Inflammatory macrophage treated with lipopolysaccharide for 4 hours (primary cell): ENCODE data around the gene EBF3.

Experiments used
- DNase-seq: peaks from one replicate; pipeline ENCODE4 v3.0.0-alpha.2; 2020

Gene EBF3

DNA sequence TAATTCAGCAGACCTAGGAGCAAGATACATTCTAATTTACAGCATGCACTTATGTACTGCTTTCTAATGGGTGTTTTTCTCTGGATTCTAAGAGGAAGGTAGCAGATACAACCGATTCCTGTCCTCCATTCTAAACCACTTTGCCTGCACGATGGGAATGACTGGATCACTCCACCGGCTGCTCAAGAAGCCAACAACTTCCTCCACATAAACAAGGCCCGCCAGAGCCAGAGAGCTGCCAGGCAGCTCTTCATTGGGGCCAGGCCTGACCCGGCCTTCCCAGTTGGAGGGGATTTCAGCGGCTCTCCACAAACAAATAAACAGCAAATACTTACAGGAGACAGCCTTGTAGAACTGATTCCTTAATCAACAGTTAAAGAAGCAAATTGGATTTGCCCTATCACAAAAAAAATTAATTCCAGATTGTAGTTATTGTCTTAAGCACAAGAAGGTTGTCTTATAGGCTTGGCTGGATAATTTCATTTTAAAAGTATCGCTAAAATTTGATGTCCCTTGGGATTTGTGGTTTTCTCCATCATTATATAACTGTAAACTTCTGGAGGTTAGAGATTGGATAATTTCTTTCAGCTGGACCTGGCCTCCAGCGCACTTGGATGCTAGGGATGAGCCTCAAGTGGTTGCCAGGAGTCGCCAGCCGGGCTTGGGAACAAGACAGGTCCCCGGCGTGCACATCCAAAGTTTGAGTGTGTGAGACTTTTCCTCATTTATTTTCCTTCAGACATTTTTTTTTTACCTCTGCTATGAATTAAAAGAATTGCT, 20.9 kb downstream of the EBF3 start:
- no peak for DNase-seq

DNA sequence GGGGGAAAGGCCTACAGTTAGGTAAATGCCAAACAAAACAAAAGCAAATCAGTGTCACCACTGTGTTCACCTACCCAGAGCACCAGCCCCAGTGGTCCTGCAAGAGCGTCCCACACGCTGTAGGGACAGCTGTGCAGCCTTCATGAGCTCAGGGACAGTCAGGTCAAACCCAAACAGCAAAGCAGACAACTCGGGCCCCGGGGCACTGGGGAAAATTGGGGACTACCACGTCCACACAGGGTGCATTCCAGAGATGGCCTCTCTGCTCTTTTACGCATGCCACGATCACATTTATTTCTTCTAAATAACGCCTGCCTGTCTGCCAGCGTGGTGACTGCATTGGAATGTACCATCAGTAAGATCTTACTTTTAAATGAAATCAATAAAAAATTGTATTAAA, 21.7 kb downstream of the EBF3 start:
- DNase-seq: no peak

DNA sequence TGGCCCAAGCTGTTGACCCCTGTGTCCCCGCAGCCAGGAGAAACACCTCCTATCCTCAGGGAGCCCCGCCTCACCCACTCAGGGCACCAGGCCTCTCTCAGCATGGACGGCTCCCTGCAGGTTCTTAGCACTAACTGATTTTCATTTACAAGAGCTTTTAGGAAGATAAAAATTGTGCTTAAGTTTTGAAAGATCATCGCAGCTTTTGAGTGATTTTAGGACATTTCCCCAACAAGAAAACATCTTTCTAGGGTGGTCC, 22.1 kb downstream of the EBF3 start:
- DNase-seq: no peak

GRCh38 chr10:129941199-129942018, 22.7 kb downstream of the EBF3 start:
- no peak for DNase-seq

- no peak for DNase-seq
Observed at GRCh38 chr10:129940617-129941198, 23.4 kb downstream of the EBF3 start.

DNA sequence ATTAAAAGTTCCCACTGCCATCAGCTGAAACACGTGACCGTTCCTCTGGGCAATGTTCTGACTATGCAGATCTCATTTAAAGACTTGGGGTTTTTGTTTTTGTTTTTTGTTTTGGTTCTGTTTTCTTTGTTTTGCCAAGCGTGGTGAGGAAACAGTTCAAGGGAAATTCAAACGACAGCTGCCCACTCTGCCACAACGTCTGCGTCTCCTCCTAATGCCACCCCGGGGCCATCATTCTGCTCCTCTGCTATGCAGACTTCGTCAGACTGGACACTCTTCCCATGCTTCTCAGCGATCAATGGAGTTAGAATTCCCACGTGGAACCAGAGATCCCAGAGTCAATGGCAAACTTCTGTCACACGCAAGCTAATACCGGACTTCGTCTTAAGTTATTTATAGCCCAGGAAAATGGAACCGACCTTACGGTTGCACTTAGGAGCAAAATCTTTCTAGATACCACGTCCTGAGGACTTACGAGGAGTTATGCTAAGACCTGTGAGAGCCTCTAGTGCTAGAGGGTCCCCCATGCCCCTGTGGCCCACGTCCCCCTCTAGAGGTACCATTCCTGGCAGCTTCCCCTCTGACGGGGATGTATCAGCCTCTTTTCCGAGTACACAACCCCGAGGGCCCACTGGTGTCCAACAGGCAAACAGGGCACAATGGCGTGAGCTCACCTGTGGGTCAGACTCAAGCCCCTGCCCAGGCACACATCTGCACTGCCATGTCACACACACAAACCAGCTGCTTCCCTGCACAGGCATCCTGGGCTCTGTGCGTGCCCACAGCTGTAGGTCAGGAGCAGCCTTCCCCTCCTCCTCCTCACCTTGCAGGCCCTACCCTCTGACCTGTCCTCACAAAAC, 24.4 kb downstream of the EBF3 start:
- no peak for DNase-seq

GRCh38 chr10:129938460-129938859, 25.6 kb downstream of the EBF3 start:
- no peak for DNase-seq

GRCh38 chr10:129937351-129937751, 26.7 kb downstream of the EBF3 start:
- DNase-seq: no peak

DNA sequence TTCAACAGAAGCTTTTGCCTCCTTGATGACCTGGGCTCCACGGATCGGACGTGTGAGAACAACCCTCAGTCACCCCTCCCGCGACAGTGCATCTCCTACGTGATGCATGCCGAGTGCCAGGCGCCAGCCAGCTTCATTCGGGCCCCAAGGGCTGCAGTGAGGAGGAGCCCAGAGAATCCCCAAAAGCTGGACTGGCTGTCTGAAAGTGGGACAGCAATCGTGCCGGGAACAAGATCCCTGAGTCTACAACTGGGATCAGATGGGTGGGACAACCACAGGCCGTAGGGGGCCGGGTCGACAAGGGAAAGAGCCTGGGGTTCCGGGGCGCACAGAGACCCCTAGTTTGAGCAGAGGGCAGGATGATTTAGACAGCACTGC, 27.2 kb downstream of the EBF3 start:
- no peak for DNase-seq

DNA sequence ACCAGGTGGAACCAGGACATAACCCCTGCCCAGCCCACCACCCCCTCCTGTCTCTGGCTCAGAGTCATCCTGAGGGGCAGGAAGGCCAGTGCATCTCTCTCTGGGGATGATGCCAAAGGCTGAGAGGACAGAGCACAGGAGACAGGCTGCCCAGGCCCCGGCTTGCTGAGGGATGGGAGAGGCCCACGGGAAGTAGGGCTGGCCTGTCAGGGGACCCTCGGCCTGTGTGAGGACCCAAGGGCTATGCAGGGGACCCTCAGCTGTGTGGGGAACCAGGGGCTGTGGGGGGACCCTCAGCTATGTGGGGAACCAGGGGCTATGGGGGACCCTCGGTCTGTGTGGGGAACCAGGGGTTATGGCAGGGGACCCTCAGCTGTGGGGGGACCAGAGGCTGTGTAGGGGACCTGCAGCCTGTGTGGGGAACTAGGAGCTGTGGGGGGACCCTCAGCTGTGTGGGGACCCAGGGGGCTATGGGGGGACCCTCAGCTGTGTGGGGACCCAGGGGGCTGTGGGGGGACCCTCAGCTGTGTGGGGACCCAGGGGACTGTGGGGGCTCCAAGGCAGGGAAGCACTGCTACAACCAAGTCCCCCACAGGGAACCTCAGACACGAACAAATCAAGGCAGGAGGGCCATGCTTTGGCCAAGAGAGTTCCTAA, 27.7 kb downstream of the EBF3 start:
- DNase-seq: no peak

GRCh38 chr10:129935867-129936152, 28.3 kb downstream of the EBF3 start:
- DNase-seq: no peak

GRCh38 chr10:129935102-129935866, 28.8 kb downstream of the EBF3 start:
- no peak for DNase-seq

DNA sequence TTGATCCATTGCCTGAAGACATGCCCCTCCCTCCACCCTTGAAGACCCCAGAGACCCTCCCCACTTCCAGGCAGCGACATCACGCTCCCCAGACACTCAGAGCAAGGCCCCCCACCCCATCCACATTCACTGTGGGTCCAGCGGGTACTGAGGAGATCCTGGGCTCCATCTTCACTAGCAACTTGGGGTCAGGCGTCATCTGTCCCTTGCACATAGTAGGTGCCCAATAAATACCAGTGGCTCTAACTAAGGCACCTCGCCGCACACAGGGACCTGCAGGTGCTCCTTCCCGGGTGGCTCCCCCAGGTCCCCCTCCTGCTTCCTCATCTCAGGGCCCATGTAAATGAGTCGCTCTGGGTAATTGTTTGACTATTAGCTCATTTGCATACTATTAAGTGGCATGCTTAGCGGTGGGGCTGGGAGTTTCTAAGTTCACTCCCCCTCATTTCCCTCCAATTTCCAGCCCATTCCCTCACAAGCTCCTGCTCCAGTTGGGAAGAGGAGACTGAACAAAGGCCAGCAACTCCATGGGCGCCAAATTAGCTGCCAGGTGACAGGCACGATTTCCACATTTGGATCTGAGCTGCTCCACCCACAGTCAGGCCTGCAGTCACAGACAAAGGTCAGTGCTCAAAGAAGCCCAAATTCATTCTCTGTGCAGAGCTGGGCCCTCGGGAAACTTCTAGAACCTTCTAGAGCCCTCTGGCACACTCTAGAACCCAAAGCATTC, 29.7 kb downstream of the EBF3 start:
- no peak for DNase-seq

DNA sequence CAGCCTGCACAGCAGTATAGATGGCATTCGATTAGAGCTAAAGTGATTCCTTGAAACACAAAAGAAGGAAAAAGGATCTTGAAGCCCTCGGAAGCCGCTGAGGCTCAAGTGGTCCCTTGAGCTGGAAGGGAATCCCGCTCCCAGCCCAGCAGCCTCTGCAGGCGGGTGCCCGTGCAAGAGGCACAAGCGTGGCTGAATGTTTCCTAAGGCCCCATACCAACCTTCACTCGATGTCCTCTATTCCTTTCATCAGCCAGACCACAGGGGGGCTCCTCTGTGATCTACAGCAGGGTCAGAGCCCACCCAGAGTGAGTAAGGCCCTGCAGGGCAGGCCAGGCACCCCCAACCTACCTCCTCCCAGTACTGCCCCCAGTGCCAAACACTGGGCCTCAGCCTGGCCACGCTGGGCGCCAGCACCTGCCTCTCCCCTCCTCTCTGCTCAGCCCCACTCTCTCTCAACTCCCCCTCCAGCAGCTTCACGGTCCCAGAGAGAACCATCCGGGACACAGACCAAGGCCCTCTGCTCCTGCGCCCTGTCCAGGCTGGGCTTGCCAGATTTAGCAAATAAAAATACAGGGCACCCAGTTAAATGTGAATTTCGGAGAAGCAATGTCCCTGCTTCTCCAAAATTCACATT, 30.5 kb downstream of the EBF3 start:
- no peak for DNase-seq

DNA sequence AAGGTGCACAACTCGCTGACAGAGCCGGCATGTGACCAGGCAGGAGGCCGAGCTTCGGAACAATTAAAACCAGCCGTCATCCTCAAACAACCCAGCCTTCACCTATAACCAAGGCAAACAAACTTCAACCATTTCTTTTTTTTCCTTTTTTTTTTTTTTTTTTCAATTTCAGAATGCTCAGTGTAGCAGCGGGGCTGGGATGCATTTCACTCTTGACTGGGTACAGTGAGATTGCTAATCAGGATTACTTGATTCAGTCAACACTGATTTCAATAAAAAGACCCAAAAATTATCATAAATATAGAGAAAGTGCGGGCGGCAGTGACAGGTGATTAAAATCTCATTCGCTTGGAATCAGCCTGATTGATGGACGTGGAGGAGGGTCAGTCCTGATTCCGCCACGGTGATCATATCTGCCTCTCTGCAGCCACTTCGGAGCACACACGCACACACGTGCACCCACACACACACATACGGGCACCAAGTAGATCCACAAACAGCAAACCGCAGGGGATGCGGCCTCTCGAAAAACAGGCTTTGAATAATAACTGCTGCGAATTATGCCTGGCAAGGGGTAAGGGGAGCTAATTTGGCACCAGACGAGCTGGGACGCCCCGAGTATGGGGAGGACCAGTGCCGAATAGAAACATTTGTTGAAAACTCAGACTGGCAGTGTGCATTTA, 31.2 kb downstream of the EBF3 start:
- DNase-seq: no peak

DNA sequence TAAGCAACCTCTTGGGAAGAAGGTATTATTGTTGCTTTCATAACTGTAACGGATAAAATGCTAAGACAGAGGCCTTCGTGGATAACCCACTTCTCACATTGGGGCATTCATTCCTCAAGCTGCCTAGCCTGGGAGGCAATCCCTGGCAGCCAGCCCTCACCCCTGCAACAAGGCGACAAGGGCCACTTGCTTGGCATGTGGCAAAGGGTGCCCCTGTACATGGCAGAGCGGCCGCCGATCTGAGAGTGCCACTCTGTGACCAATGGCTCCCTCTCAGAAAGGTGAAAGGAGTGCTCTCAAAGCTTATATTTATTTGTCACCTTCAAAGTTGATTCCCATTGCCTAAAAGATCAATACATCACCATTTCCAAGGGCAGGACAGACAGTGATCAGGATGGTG, 31.9 kb downstream of the EBF3 start:
- no peak for DNase-seq

DNA sequence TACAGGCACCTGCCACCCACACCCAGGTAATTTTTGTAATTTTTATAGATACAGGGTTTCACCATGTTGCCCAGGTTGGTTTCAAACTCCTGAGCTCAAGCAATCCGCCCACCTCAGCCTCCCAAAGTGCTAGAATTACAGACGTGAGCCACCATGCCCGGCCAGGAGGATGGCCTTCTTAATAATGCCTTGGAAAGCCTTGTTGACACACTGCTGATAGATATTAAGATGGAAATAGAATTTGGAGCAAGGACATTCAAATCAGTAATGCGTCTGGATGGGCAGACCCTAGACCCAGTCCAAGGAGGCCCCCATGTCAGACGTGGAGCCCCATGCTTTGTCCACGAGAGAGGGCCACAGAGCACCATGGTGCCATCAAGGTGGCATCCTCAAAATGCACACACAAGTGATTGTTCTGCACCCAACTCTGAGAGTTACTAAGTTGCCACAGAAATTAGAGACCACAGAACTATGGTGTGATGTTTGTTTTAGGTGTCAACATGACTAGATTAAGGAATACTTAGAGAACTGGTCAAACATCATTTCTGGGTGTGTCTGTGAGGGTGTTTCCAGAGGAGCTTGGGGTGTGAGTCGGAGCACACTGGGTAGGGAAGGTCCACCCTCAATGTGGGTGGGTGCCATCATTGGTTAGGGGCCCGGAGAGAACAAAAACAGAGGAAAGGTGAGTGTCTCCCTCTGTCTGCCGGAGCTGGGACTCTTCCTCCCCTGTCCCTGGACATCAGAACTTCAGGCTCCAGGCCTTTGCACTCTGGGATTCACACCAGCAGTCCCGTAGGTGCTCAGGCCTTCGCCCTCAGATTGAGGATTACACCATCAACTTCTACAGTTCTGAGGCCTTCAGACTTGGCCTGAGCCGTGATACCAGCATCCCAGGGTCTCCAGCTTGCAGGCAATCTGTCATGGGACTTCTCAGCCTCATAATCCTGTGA, 34.5 kb downstream of the EBF3 start:
- DNase-seq: no peak

GRCh38 chr10:129927351-129928120, 36.5 kb downstream of the EBF3 start:
- DNase-seq: no peak
